Activated CD8-positive, alpha-beta memory T cell treated with anti-CD3 and anti-CD28 coated beads for 4 hours (primary cell): ENCODE results near the gene ACACB.

Experiments
- DNase-seq, 2 donors: peaks; one replicate each; pipeline ENCODE4 v3.0.0-alpha.2; 2020; ENCODE audit warnings: low read depth in 2 of 2

Gene ACACB

DNA sequence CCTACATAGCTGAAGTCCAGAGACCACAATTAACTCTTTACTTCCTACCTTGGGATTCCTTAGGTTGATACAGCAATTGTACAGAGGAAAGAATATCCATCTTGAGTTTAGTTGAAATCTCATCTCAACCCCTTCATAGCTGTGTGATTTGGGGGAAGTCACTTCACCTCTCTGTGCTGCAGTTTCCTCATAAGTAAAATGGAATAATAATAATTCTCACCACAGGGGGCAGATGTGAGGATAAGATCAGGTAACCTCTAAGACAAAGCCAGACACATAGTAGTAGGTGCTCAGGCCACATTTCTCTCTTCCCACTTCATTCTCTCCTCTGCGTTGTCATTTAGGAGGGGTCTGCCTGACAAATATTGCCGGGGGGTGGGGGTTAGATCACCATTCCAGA is 186.0 kb downstream of the ACACB start:
- DNase-seq, result no peak

DNA sequence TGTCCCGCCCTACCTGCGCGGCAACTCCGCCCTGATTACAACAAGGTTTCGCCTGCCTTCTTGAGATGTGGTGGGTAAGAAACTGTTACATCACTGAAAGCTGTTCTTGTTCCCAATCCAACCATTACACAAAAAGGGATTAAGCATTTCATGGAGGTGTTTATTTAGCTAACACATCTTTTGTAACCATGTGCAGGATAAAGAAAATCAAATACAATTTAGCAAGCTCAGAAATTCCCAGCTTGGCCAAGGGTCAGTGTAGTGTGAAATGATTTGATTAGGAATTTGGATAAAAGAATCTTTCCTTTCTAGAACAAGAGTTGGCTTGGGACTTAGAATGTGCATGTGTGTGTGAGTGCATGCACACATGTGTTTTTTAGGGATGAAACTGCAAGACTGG is 186.4 kb downstream of the ACACB start:
- DNase-seq, result no peak

DNA sequence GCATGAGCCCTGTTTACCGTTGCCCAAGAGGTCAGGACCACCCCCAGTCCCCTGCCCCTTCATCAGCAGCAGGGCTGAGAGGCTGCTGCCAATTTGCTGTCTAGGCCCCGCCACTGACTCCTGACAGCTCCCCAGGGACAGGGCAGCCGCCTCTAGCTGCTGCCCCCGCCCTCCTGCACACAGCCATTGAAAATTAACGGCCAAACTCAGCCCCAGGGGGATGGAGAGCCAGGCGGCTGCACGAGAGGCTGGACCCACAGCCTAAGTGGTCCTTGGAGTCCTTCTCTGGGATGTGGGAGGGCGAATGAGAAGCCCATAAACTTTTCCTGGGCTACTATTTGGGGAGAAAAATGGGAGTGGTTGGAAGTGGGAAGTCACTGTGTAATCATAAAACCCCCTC is 188.1 kb downstream of the ACACB start:
- no peak for DNase-seq

GRCh38 chr12:109305547-109305946 is 189.2 kb downstream of the ACACB start:
- DNase-seq, result no peak

DNA sequence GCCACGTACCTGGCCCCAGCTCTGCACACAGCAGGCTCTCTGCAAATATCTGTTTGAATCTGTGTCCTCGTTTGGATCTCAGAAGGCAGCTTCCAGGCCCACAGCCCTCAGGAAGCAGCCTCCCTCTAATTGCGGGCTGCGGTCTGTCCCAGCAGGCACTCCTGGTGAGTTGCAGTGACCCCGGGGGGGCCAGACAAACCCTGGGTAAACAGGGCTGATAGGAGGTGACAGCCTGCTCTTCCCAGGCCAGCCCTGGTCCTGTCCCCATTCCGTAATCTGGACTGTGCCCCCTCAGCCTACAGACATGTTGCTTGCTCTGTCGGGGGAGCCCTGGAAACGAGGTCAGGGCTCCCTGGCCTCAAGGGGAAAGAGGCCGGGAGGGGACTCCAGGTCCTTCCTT is 190.7 kb downstream of the ACACB start:
- DNase-seq, result no peak

- no peak for DNase-seq
Measured at GRCh38 chr12:109308534-109309380, 192.4 kb downstream of the ACACB start, which contains the start of gene FOXN4. Gene FOXN4 (minus strand): TSS chr12:109309284. CDS start chr12:109308321, 963 bp downstream.

GRCh38 chr12:109309381-109310246 is 193.2 kb downstream of the ACACB start:
- no peak for DNase-seq

GRCh38 chr12:109310247-109311125 is 194.1 kb downstream of the ACACB start:
- DNase-seq, result no peak
